Measurements from ENCODE around the gene MAGI2.

The MAGI2 gene

GRCh38 chr7:78129865-78130264 lies 1323.6 kb downstream of the MAGI2 start:
- Histone ChIP-seq H3K4me3 (ENCODE audit: low read length) (no peak overlapping the region), H3K4me1 (ENCODE audit: control insufficient read depth, insufficient read depth, low read length) (no peaks in the 10 kb centered on the region), H3K36me3 (ENCODE audit: control insufficient read depth, insufficient read depth, low read length, severe bottlenecking) (no peaks in the 10 kb centered on the region), H3K9ac (ENCODE audit: low read length) (no peak overlapping the region), H3K9me3 (ENCODE audit: control insufficient read depth, low read length) (no peaks in the 10 kb centered on the region), H3K27me3 (replicated peaks; ENCODE audit: control insufficient read depth, insufficient read depth, low read length) (no peaks in the 10 kb centered on the region)
- DNase-seq (ENCODE audit: low read depth), result no peak

DNA sequence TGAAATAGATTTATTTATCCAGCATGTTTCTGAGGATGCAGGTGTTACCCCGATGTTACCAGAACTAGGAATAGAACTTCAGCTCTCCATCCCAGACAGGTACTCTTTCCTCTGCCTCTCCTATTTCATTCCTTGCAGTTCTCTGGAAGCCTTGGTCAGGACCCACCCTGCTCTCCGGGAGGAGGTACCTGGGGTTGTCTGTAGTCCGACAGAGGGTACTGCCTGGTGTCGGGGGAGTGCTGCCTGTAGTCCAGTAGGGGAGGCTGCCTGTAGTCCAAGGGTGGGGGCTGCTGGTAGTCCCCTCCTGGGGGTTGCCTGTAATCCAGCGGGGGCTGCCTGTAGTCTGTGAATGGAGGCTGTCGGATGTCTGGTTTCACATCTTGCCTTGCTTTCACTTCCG lies 1326.5 kb downstream of the MAGI2 start:
- H3K27me3 ChIP-seq (replicated peaks; ENCODE audit: control insufficient read depth, insufficient read depth, low read length), result no peaks in the 10 kb centered on the region
- H3K4me3 ChIP-seq (ENCODE audit: low read length), result no peak overlapping the region
- no peaks in the 10 kb centered on the region for H3K9me3 ChIP-seq (ENCODE audit: control insufficient read depth, low read length)
- H3K4me1 ChIP-seq (ENCODE audit: control insufficient read depth, insufficient read depth, low read length), result no peaks in the 10 kb centered on the region
- no peak overlapping the region for H3K9ac ChIP-seq (ENCODE audit: low read length)
- no peaks in the 10 kb centered on the region for H3K36me3 ChIP-seq (ENCODE audit: control insufficient read depth, insufficient read depth, low read length, severe bottlenecking)
- no peak for DNase-seq (ENCODE audit: low read depth)

DNA sequence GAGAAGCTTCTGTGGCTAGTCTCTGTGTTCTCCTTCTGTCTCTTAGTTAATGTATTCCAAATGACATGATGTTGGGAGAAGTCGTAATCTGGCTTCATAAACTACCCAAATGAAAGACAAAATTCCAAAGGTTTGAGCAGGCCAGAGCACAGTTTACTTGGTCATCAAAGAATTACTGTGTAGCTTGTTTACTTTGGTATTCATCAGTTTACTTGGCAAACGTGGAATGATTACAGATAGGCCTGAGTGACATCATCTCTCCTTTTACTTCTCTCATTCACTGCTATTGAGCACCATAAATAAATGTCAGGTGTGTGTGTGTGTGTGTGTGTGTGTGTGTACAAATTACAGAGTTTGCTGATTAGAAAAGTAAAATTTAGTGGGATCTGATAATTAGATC lies 1327.6 kb downstream of the MAGI2 start:
- no peaks in the 10 kb centered on the region for H3K27me3 ChIP-seq (replicated peaks; ENCODE audit: control insufficient read depth, insufficient read depth, low read length)
- H3K36me3 ChIP-seq (ENCODE audit: control insufficient read depth, insufficient read depth, low read length, severe bottlenecking), result no peaks in the 10 kb centered on the region
- H3K4me3 ChIP-seq (ENCODE audit: low read length), result no peak overlapping the region
- no peaks in the 10 kb centered on the region for H3K9me3 ChIP-seq (ENCODE audit: control insufficient read depth, low read length)
- peak; percentile 50 for DNase-seq (ENCODE audit: low read depth)
- H3K4me1 ChIP-seq (ENCODE audit: control insufficient read depth, insufficient read depth, low read length), result no peaks in the 10 kb centered on the region
- H3K9ac ChIP-seq (ENCODE audit: low read length), result no peak overlapping the region

DNA sequence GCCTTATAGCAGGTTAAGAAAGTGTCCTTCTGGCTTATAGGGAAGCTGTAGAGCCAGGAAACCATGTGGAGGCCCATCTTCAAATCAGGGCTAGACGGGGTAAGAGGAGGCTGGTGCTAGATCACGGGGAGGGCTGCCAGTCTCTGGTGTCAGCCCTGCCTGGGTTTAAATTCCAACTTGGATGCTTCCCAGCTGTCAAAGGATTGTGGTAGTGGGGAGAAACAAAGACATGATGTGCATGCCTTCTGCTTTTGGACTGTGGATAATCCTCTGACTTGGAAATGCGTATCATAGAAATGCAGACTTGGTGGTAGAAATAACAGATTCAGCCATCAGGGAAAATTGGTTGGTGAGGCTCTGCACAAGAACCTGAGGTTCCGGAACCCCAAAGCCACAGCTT lies 1329.3 kb downstream of the MAGI2 start:
- Histone ChIP-seq H3K4me3 (ENCODE audit: low read length) (no peak overlapping the region), H3K27me3 (replicated peaks; ENCODE audit: control insufficient read depth, insufficient read depth, low read length) (no peaks in the 10 kb centered on the region), H3K4me1 (ENCODE audit: control insufficient read depth, insufficient read depth, low read length) (no peaks in the 10 kb centered on the region), H3K9me3 (ENCODE audit: control insufficient read depth, low read length) (no peaks in the 10 kb centered on the region), H3K36me3 (ENCODE audit: control insufficient read depth, insufficient read depth, low read length, severe bottlenecking) (no peaks in the 10 kb centered on the region), H3K9ac (ENCODE audit: low read length) (no peak overlapping the region)
- no peak for DNase-seq (ENCODE audit: low read depth)

DNA sequence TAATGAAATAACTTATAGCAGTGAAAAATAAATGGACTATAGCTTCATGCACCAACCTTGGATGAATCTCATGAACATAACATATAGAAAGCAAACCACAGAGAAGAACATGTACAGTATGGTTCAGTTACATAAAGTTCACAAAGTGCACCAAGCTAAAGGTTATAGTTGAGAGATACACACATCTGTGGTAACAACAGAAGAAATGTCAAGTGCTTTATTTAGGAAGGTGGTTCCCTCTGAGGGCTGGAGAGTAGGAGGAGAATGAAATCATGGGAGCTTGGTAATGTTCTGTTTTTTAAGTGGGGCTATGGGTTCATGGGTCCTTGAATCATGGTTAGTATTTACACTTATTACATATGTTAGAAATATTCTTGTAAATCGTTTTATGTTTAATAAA lies 1331.6 kb downstream of the MAGI2 start:
- Histone ChIP-seq H3K9me3 (ENCODE audit: control insufficient read depth, low read length) (no peaks in the 10 kb centered on the region), H3K4me1 (ENCODE audit: control insufficient read depth, insufficient read depth, low read length) (no peaks in the 10 kb centered on the region), H3K9ac (ENCODE audit: low read length) (no peak overlapping the region), H3K27me3 (replicated peaks; ENCODE audit: control insufficient read depth, insufficient read depth, low read length) (no peaks in the 10 kb centered on the region), H3K4me3 (ENCODE audit: low read length) (no peak overlapping the region), H3K36me3 (ENCODE audit: control insufficient read depth, insufficient read depth, low read length, severe bottlenecking) (no peaks in the 10 kb centered on the region)
- DNase-seq (ENCODE audit: low read depth), result no peak

DNA sequence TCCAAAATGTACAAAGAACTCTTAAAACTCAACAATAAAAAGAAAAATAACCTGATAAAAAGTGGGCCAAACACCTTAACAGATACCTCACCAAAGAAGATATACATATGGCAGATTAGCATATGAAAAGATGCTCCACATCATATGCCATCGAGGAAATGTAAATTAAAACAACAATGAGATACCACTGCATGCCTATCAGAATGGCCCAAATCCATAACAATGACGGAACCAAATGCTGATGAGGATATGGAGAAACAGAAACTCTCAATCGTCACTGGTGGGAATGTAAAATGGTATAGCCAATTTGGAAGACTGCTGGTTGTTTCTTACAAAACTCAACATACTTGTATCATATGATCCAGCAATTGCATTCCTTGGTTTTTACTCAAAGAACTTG lies 1335.0 kb downstream of the MAGI2 start:
- H3K36me3 ChIP-seq (ENCODE audit: control insufficient read depth, insufficient read depth, low read length, severe bottlenecking), result no peaks in the 10 kb centered on the region
- no peak overlapping the region for H3K4me3 ChIP-seq (ENCODE audit: low read length)
- no peaks in the 10 kb centered on the region for H3K9me3 ChIP-seq (ENCODE audit: control insufficient read depth, low read length)
- no peak overlapping the region for H3K9ac ChIP-seq (ENCODE audit: low read length)
- H3K27me3 ChIP-seq (replicated peaks; ENCODE audit: control insufficient read depth, insufficient read depth, low read length), result no peaks in the 10 kb centered on the region
- no peak for DNase-seq (ENCODE audit: low read depth)
- no peaks in the 10 kb centered on the region for H3K4me1 ChIP-seq (ENCODE audit: control insufficient read depth, insufficient read depth, low read length)

GRCh38 chr7:78115876-78116275 lies 1337.6 kb downstream of the MAGI2 start:
- H3K27me3 ChIP-seq (replicated peaks; ENCODE audit: control insufficient read depth, insufficient read depth, low read length), result peaks cover 6% of the 10 kb centered on the region
- DNase-seq (ENCODE audit: low read depth), result peak; percentile 14

GRCh38 chr7:78114993-78115392 lies 1338.5 kb downstream of the MAGI2 start:
- peaks cover 6% of the 10 kb centered on the region for H3K27me3 ChIP-seq (replicated peaks; ENCODE audit: control insufficient read depth, insufficient read depth, low read length)
- no peaks in the 10 kb centered on the region for H3K9me3 ChIP-seq (ENCODE audit: control insufficient read depth, low read length)
- H3K36me3 ChIP-seq (ENCODE audit: control insufficient read depth, insufficient read depth, low read length, severe bottlenecking), result no peaks in the 10 kb centered on the region
- no peak overlapping the region for H3K4me3 ChIP-seq (ENCODE audit: low read length)
- no peak overlapping the region for H3K9ac ChIP-seq (ENCODE audit: low read length)
- DNase-seq (ENCODE audit: low read depth), result no peak
- no peaks in the 10 kb centered on the region for H3K4me1 ChIP-seq (ENCODE audit: control insufficient read depth, insufficient read depth, low read length)

More at GRCh38 chr7:78115876-78116275, 1337.6 kb downstream of the MAGI2 start:
- no peak overlapping the region for H3K9ac ChIP-seq (ENCODE audit: low read length)
- no peaks in the 10 kb centered on the region for H3K4me1 ChIP-seq (ENCODE audit: control insufficient read depth, insufficient read depth, low read length)
- H3K36me3 ChIP-seq (ENCODE audit: control insufficient read depth, insufficient read depth, low read length, severe bottlenecking), result no peaks in the 10 kb centered on the region
- no peak overlapping the region for H3K4me3 ChIP-seq (ENCODE audit: low read length)
- H3K9me3 ChIP-seq (ENCODE audit: control insufficient read depth, low read length), result no peaks in the 10 kb centered on the region

- H3K27me3 ChIP-seq (replicated peaks; ENCODE audit: control insufficient read depth, insufficient read depth, low read length), result peaks cover 6% of the 10 kb centered on the region
- no peak for DNase-seq (ENCODE audit: low read depth)
- H3K9me3 ChIP-seq (ENCODE audit: control insufficient read depth, low read length), result no peaks in the 10 kb centered on the region
- H3K4me1 ChIP-seq (ENCODE audit: control insufficient read depth, insufficient read depth, low read length), result no peaks in the 10 kb centered on the region
- H3K9ac ChIP-seq (ENCODE audit: low read length), result no peak overlapping the region
- H3K4me3 ChIP-seq (ENCODE audit: low read length), result no peak overlapping the region
- H3K36me3 ChIP-seq (ENCODE audit: control insufficient read depth, insufficient read depth, low read length, severe bottlenecking), result no peaks in the 10 kb centered on the region
These were observed 1341.0 kb downstream of the MAGI2 start for GRCh38 chr7:78112488-78112887.

DNA sequence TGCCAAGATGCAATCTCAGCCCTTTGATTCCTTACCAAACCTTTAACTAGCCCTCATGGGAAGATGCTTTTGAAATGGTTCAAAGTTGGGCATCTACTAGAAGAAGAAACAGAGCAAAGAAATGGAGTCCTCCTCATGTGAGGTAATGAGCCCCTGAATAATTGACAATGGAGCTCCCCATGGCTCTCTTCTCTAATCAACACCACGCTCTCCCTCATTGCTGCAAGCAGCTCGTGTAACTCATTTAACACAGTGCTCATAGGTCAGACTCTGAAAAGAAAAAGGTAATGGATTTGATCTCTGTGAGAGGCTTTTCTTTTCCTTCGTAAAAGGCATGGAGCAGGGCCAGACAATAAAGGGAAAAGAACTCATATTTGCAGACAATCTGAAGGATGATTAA lies 1342.1 kb downstream of the MAGI2 start:
- no peak overlapping the region for H3K9ac ChIP-seq (ENCODE audit: low read length)
- H3K4me1 ChIP-seq (ENCODE audit: control insufficient read depth, insufficient read depth, low read length), result no peaks in the 10 kb centered on the region
- peaks cover 5% of the 10 kb centered on the region for H3K9me3 ChIP-seq (ENCODE audit: control insufficient read depth, low read length)
- peaks cover 6% of the 10 kb centered on the region for H3K27me3 ChIP-seq (replicated peaks; ENCODE audit: control insufficient read depth, insufficient read depth, low read length)
- no peak overlapping the region for H3K4me3 ChIP-seq (ENCODE audit: low read length)
- no peak for DNase-seq (ENCODE audit: low read depth)
- H3K36me3 ChIP-seq (ENCODE audit: control insufficient read depth, insufficient read depth, low read length, severe bottlenecking), result no peaks in the 10 kb centered on the region

GRCh38 chr7:78103475-78103874 lies 1350.0 kb downstream of the MAGI2 start:
- Histone ChIP-seq H3K27me3 (replicated peaks; ENCODE audit: control insufficient read depth, insufficient read depth, low read length) (no peaks in the 10 kb centered on the region), H3K36me3 (ENCODE audit: control insufficient read depth, insufficient read depth, low read length, severe bottlenecking) (no peaks in the 10 kb centered on the region), H3K9ac (ENCODE audit: low read length) (no peak overlapping the region)

DNA sequence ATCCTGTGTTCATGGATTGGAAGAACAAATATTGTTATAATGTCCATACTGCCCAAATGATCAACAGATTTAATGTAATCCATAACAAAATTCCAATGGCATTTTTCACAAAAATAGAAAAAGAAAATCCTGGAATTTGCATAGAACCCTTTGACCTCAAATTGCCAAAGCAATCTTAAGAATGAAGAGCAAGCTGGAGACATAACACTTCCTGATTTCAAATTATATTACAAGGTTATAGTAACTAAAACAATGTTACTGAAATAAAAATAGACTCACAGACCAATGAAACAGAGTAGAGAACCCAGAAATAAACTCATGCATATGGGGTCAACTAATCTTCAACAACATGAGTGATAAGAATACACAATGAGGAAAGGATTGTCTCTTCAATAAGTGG lies 1352.4 kb downstream of the MAGI2 start:
- Histone ChIP-seq H3K4me1 (ENCODE audit: control insufficient read depth, insufficient read depth, low read length) (peaks cover 20% of the 10 kb centered on the region), H3K36me3 (ENCODE audit: control insufficient read depth, insufficient read depth, low read length, severe bottlenecking) (no peaks in the 10 kb centered on the region), H3K27me3 (replicated peaks; ENCODE audit: control insufficient read depth, insufficient read depth, low read length) (no peaks in the 10 kb centered on the region), H3K9ac (ENCODE audit: low read length) (no peak overlapping the region), H3K9me3 (ENCODE audit: control insufficient read depth, low read length) (no peaks in the 10 kb centered on the region), H3K4me3 (ENCODE audit: low read length) (no peak overlapping the region)
- no peak for DNase-seq (ENCODE audit: low read depth)

More at GRCh38 chr7:78103475-78103874, 1350.0 kb downstream of the MAGI2 start:
- no peak overlapping the region for H3K4me3 ChIP-seq (ENCODE audit: low read length)
- peaks cover 5% of the 10 kb centered on the region for H3K9me3 ChIP-seq (ENCODE audit: control insufficient read depth, low read length)
- no peak for DNase-seq (ENCODE audit: low read depth)
- H3K4me1 ChIP-seq (ENCODE audit: control insufficient read depth, insufficient read depth, low read length), result peaks cover 20% of the 10 kb centered on the region

Data from adipocyte (in vitro differentiated cells).